SKM-1 (cell line): Measurements from ENCODE around the gene LILRB2.
"Not testable (repeated sequence)": the region's sequence is repeated elsewhere in the genome, so short reads cannot be mapped to it uniquely, and the experiment has no call there.

Source experiments
- DNase-seq: peaks from one replicate; lab custom pipeline; 2025; ENCODE audit not compliant: unreplicated experiment; lab: John Stamatoyannopoulos, UW

LILRB2 gene

DNA sequence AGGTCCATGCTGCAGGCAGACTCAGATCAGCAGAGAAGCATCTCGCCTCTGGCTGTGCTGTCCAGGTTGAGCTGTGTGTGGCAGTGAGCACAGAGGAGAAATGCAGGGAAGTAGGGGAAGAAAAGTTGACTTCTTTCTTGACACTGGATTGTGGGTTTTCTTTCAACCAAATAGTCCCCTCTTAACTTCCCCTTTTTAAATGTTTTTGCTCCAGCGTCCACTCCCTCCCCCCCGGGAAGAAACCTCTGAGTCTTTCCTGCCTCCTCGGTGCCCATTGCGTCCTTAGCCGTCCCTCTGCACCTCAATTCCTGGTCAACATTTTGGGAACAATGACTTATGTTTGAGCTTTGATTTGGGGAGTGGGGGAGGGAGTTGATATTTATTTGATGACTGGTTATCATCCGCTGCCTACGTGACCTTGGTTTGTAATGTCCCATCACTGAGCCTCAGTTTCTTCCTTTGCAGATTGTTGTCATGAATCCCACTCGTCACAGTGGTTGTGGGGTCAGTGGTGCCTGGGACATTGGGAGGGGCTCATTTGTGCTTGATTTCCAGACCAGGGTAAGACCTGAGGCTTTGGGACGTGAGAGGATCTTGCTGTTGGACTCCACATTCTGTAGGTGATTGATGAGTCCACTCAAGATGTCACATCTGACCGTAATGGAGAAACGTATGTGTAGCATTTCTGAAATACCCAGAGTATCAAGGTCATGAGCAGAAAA, at the start of gene LILRB2:
Gene LILRB2 (minus strand): TSS at position 104 of the 722 bp plus-strand sequence. CDS start 614 bp downstream, outside the sequence.
- DNase-seq, result no peak

GRCh38 chr19:54329476-54330165, 48.7 kb upstream of the LILRB2 start:
- DNase-seq, result no peak

DNA sequence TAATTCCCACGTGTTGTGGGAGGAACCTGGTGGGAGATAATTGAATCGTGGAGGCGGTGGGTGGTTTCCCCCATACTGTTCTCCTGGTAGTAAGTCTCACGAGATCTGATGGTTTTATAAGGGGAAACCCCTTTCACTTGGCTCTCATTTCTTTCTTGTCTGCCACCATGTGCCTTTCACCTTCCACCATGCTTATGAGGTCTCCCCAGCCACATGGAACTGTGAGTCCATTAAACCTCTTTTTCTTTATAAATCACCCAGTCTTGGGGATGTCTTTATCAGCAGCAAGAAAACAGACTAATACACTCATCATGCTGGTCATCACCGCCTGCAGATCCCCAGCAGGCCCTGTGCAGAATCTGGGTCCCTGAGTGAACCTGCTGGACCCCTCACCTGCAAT, 47.9 kb upstream of the LILRB2 start:
- DNase-seq, result not testable (repeated sequence)

DNA sequence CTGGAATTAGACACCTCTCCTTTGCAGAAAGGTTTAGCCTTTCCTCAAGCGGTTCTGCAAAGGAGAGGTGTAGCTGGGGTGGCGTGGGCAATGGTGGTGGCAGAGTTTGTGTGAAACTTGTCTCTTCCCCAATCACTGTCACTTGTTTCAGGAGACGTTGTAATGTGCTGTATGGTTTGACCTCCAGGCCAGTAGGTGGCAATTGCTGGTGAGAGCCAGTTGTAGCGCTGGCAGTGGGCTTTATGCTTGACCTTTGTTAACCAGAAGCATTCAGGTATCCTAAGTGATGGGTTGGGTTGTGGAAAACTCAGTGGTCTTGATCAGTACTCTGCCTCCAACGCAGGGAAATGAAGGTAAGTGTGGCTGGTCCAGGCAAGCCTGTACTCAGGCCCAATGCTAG, 44.7 kb upstream of the LILRB2 start:
- no peak for DNase-seq

DNA sequence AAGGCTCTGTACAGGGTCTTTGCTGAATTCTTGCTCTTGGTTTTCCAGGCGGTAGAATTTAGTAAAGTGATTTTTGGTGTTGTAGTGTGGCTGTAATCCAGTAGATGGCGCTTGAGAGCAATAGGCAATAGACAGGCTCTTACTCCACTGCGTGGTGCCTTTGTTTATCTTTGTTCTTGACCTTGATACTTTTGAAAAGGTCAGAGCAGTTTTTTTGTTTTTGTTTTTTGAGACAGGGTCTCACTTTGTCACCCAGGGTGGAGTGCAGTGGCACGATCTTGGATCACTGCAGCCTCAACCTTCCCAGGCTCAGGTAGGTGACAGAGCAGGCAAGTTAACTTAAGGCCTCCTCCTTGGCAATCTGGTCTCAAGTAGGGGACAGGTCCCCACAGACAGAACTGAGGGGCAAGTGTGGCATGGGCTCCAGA, 44.3 kb upstream of the LILRB2 start:
- DNase-seq, result no peak

DNA sequence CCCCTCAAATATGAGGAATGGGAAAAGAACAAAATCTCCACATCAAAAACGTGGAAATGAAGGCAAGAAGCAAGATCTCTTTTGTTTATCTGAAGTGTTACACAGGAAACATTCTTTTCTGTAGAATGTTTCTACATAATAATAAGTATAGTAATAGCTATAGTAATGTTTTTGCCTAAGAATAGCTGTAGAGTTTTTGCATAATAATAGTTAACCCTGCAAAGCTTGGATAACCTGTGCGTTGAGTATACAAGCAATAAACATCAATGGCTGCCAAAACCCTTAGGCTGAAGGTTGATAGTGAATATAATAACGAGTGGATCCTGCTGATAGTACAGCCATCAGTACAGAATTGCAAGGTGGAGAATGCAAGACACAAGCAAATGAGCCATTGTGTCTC, 43.2 kb upstream of the LILRB2 start:
- DNase-seq, result no peak

DNA sequence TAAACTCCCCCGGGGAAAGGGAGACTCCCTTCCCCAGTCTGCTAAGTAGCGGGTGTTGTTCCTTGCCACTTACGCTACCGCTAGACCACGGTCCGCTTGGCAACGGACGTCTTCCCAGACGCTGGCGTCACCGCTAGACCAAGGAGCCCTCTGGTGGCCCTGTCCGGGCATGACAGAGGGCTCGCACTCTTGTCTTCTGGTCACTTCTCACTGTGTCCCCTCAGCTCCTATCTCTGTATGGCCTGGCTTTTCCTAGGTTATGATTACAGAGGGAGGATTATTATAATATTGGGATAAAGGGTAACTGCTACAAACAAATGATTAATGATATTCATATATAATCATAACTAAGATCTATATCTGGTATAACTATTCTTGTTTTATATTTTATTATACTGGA, 42.0 kb upstream of the LILRB2 start:
- not testable (repeated sequence) for DNase-seq

GRCh38 chr19:54322295-54322694, 41.4 kb upstream of the LILRB2 start:
- not testable (repeated sequence) for DNase-seq

GRCh38 chr19:54319892-54320670, 39.2 kb upstream of the LILRB2 start:
- DNase-seq, result no peak

DNA sequence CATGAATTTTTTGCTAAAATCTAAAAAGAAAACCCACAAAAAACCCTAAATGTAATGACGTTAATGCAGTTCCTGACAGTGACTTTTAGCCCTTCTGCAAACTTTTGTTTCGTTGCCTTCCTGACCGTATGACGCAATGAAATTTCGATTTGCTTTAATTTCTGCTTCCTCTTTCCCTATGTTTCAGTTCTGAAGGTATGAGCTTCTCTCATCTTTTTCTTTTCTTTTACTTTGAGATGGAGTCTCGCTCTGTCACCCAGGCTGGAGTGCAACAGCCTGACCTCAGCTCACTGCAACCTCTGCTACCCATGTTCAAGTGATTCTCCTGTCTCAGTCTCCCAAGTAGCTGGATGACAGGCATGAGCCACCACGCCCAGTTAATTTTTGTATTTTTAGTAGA, 38.1 kb upstream of the LILRB2 start:
- DNase-seq, result no peak

DNA sequence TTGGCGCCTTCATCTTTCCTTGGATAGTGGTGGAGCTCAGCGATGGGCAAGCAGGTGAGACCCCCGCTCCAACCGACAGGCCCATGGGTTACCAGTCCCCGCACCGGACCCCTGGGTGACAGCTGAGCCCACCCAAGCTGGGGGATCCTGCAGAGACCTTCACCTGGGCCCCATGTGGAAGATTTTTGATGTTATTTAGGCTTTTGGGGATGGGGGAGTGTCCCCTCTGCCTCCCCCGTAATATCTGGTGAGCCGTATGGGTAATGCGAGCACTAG, 37.0 kb upstream of the LILRB2 start:
- no peak for DNase-seq

DNA sequence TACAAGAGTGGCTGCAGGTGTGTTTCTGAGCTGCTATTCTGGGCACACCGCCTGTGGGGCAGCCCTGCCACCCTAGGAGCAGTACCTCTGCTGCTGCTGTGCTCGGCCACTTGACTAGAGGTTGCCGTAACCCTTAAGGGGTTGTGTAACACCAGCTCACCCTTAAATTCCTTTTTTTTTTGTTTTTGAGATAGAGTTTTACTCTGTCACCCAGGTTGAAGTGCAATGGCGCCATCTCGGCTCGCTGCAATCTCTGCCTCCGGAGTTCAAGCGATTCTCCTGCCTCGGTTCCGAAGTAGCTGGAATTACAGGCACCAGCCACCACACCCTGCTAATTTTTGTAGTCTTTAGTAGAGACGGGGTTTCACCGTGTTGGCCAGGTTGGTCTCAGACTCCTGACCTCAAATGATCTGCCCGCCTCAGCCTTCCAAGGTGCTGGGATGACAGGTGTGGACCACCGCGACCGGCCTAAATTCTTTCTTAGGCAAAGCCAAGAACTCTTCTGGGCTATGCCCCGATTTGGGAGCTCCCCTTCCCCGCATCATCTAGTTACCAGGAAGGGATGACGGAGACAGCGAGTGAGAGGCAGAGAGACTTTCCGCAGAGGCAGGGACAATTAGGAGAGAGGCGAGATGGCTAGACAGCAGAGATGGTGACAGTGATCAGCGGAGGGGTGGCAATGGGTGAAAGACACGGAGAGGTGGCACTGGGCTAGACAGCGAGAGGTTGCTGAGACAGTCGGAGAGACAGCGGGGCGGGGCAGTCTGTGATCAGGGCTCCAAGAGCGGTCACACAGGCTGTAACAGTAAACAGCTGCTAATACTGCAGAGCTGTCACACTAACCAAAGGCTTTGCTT, 36.4 kb upstream of the LILRB2 start:
- no peak for DNase-seq

- DNase-seq, result no peak
Measured at GRCh38 chr19:54316746-54317107, 35.8 kb upstream of the LILRB2 start.

- DNase-seq, result no peak
Measured at GRCh38 chr19:54315956-54316355, 35.0 kb upstream of the LILRB2 start.

DNA sequence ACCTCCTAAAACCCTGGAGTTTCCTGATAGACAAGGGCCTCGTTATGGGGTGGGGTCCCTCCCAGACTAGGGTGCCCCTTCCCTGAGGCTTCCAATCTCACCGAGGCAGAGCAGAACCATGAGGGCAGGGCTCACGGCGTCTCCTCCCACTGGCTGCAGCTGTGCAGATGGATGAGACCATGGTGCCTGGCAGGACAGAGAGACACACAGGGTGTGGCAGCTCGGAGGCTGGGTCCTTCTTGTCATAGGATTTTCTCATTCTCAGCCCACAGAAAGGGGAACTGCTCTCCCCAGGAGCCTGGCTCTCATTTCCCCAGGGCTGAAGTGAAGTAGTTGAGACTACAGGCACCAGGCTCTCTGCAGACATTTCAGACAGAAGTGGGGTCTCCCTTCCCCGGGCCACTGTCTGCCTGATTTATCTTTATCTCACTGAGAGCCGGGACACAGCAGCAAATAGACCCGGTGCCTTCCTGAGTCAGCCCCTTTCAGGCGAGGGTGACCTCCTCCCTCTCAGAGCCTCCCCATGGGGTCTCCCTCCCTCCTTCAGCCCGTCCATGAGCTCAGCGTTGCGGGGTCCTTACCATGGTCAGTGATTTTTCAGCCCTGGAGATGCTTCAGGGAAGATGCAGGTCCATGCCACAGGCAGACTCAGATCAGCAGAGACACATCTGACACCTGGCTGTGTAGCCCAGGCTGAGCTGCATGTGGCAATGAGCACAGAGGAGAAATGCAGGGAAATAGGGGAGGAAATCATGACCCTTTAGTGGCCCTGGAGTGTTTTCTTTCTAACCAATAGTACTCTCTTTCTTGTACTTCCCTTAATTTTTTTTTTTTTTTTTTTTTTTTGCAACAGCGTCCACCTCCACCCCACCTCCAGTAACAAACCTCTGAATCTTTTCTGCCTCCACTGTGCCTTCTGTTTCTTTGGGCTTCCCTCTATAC, 31.8 kb upstream of the LILRB2 start, which contains the start of gene LILRA5:
Gene LILRA5 (minus strand): TSS at position 731 of the 942 bp plus-strand sequence. CDS start 147 bp downstream, at position 584.
- no peak for DNase-seq

GRCh38 chr19:54312011-54312410, 31.1 kb upstream of the LILRB2 start:
- no peak for DNase-seq

- no peak for DNase-seq
Measured at GRCh38 chr19:54311486-54311885, 30.6 kb upstream of the LILRB2 start.

GRCh38 chr19:54310543-54310942, 29.6 kb upstream of the LILRB2 start:
- DNase-seq, result no peak

DNA sequence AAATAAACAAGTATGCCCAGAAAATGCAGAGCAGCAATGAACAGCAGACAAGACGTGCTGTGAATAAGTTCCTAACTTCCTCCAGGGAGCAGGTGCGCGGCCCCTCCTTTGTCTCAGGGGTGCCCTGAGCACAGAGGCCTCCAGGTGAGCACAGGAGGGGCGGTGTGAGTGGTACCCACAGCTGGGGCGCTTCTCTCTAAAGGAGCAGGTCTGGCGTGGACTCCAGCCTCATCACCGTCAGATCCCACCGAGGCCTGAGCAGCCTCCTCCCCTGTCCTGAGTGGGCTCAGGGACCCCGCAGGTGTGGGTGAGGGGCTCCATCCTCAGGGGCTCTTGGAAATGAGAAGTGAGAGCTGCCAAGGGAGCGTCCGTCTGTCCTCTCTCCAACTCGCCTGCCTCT, 28.9 kb upstream of the LILRB2 start:
- no peak for DNase-seq
